Left forelimb (tissue), 1 donor: ENCODE measurements around the gene MORN1.

Experiments
- DNase-seq: peaks from one replicate; pipeline ENCODE4 v3.0.0-alpha.2; 2018; ENCODE audit warnings: low spot score

The MORN1 gene

DNA sequence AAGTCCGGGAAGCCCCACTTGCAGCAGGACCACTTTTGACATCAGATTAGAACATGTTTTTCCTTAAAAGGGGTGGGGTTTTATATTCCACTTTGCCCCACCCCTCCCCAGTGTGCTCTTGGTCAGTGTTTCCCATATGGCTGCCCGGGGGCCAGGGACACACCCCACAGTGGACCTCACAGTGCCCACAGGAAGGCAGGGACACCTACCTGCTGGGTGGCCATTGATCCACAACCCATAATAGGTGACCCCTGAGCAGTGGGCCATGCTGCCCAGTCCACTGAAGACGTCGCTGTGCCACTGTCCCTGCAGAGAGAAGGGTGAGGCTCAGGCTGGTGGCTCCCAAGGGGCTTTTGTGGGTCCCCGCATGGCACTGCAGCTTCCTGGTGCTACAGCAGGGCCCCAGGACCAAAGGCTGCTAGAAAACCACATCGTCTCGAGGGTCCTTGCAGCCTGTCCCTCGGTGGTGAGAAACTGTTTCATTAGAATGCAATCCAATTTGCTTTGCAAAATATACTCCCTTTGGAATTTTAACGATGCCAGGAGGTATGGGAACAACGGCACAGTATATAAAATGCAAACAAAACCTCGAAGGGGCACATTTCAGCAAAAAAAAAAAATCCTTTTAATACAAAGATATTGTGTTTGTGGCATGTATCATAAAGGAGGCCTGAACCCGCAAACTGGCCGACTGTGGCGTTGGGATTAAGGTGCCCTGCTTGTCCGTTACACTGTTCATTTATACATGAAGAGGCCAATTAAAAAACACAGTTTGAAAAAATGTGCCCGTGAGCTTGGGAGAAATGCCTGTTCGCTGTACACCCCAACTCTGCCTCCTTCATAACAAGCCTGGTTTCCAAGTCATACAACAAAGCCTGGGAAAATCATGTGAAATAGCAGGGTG, 16.9 kb downstream of the MORN1 start:
- peak; percentile 47 for DNase-seq

DNA sequence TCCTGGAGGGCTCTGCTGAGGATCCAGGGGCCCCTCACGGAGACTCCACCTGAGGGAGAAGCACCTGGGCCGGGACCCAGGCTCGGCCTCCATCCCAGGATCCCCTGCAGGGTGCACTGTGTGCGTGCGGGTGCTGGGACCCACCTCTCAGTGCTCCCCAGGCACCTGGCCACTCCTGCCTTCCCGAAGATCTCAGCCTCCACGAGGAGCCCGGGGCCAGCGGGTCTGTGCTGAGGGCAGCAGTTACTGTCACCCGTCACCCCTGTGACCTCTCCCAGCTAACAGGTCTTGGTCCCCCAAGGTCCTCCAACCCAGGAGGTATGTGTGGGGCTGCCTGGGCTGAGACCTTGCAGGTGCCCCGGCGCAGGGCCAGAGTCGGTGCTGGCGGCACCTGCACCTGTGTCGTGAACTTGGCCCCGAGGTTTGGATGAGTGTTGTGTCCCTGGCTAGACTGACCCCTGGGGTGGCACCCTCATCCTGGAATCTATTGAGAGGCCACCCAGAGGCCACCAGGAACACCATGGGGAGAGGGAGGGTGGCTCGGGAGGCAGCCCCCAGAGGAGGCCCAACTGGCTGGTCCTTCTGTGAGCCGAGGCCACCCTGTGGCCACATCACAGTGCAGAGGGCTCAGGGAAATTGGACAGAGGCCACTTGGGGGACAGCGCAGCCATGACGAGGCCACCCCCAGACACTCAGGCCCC, 17.7 kb downstream of the MORN1 start:
- peak; percentile 64 for DNase-seq

DNA sequence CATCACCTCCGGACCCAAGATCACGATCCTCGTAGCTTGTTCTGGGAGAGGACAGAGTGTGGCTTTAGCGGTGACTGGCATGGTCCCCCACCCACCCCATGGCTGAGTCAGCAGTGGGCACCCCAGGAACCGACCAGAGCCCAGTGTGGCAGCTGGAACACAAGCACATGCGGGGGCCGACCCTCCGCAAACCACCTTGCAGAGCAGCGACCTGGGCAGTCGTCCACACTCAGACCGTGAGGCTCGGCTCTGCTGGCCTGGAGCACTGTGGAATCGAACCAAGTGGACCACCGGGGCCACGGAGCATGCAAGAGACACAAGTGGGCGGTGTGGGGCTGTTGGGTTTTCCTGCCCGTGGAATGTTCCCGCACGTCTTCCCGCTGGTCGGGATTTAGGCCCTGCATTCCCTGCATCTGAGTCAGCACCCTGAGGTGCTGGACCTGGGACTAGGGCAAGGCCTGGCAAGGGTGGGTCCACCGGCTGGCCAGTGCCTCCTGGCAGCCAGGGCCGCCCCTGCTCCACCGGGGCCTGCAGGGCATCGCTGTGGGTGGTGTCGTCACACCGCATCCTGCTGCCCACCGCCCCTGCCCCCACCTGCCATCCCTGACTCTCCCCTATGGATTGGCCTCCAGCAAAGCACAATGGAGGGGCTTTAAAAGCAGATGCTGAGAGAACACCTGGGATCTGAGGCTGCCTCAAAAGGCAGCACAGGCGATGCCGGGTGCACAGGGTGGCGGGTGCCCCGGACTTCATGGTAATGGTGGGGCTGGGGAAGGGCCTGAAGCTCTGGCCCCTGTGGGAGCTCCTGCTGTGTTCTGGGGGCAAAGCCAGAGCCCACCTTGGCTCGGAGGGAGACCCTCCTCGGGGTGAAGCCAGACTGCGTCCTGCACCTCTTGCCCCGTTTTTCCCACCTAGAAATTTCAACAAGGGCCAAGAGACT, 18.5 kb downstream of the MORN1 start:
- DNase-seq = peak; percentile 63

DNA sequence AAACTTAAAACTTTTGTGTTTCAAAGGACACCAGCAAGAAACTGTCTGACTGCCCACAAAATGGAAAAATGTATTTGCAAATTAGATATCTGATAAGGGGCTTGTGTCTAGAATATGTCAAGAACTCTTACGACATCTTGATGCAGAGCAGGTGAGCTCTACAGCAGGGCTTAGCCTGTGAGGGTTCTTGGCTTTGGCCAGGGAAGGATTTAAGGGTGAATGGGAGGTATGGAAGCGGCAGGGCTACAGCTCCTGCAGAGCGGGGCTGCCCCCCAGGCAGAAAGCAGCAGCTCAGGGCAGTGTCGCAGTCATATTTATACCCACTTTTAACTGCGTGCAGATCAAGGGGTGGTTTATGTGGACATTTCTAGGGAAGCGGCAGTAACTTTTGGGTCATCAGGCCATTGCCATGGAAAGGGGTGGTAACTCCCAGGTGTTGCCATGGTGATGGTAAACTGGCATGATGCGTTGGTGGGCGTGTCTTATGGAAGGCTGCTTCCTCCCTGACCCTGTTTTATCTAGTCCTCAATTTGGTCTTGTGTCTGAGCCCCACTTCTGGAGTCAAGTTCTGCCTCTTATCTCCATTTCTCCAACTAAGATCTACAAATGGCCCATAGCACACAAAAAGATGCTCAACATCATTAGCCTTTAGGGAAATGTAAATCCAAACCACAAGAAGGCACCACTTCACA, 23.2 kb downstream of the MORN1 start:
- DNase-seq = peak; percentile 31

DNA sequence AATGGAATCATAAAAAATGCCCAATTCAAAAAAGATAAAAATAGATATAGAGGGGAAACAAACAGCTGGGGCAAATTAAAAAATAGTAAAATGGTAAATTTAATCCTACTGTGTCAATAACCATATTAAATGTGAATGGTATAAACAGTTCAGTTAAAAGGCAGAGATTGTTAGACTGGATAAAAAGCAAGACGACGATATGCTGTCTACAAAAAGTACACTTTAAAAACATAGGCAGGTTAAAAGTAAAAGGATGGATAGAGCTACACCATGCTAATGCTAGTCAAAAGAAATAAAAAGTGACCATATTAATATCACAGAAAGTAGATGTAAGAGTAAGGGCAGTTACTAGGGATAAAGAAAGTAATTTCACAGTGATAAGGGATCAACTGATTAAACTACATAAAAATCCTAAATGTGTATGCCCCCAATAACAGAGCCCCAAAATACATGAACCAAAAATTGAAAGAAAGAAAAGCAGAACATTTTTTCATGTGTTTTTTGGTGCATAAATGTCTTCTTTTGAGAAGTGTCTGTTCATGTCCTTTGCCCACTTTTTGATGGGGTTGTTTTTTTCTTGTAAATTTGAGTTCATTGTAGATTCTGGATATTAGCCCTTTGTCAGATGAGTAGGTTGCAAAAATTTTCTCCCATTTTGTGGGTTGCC, 27.4 kb downstream of the MORN1 start:
- DNase-seq = no peak

DNA sequence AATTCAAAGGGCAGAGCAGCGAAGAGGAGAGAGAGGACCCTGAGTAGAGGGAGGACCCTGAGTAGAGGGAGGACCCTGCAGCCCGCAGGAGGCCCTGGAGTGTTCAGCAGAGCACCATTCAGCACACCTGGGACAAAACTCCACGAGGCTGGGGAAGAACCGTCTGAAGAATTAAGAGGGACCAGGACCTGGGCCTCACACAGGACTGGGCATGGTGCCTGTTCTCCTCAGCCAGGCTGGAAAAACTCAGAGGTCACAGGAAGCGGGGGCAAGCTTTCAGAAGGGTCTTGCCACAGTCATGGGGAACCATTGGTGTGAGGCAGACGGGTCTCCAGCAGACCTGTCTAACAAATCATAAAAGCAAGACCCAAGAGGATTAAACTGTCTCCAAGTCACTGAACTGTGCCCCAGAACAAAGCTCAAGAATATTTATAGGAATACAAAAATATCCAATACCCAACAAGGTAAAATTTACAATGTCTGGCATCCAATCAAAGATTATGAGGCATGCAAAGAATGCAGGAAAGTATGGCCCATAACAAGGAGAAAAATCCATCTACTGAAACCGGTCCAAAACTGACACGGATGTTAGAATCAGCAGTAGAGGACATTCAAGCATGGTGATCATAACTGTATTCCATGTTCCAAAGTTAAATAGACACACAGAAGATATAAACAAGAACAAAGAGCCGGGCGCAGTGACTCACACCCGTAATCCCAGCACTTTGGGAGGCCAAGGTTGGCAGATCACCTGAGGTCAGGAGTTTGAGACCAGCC, 30.6 kb downstream of the MORN1 start:
- no peak for DNase-seq

DNA sequence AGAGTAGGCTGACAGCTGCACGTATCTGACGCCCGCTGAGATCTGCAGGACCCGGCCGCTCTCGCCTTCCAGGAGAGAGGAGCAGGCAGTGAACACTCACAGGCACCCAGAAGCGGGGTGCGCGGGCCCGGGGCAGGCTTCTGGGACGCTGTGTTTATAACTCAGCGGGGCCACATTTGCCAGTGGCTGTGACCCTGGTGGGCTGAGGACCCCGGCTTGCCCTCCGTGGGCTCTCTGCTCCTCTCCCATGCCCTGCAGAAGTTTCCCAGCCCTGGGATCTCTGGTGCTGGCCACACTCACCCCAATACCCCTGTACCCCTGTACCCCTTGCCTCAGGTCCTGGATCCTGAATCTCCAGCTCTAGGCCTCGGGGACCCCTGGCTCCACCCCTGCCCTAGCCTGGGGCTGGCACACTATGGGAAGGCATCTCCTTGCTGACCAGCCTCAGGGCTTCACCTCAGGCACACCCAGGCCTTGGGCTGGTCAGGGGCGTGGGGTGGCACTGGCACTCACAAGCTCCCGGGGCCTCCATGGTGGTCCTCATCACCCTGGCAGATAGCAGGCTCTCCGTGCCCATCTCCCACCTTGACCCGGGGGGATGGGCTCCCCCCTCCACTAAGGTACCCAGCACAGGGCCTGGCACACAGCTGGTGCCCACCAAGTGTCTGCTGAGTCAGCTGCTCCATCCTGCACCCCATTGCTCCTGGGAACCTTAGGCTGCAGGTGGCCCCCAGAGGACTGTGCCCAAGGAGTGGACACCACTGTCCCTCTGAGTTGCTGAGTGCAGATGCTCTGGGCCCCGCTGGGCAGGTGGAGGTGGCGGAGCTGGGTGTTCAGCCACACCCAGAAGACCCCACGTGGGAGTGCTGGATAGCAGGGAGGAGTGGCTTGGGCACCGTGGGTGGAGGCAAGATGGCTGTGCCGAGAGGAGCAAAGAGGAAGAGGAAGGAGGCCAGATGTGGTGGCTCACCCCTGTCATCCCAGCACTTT, 32.4 kb downstream of the MORN1 start:
- no peak for DNase-seq

DNA sequence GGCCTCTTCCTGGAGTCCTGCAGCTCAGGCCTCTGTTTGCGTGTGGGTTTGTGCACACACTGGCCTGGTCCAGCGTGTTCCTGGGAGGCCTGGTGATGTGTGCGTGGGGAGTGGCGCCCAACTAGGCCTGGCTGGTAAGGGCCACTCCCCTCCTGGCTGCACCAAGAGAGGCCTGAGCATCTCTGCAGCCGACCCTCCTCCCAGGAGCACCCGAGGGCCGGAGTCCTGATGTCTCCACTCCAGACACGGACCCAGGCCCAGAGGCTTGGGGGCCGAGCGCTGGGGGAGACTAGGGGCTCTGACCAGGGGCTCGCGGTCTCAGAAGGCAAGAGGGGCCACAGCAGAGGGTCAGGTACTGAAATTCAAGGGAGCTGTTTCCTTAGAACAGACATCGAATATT, 33.3 kb downstream of the MORN1 start:
- DNase-seq = no peak

DNA sequence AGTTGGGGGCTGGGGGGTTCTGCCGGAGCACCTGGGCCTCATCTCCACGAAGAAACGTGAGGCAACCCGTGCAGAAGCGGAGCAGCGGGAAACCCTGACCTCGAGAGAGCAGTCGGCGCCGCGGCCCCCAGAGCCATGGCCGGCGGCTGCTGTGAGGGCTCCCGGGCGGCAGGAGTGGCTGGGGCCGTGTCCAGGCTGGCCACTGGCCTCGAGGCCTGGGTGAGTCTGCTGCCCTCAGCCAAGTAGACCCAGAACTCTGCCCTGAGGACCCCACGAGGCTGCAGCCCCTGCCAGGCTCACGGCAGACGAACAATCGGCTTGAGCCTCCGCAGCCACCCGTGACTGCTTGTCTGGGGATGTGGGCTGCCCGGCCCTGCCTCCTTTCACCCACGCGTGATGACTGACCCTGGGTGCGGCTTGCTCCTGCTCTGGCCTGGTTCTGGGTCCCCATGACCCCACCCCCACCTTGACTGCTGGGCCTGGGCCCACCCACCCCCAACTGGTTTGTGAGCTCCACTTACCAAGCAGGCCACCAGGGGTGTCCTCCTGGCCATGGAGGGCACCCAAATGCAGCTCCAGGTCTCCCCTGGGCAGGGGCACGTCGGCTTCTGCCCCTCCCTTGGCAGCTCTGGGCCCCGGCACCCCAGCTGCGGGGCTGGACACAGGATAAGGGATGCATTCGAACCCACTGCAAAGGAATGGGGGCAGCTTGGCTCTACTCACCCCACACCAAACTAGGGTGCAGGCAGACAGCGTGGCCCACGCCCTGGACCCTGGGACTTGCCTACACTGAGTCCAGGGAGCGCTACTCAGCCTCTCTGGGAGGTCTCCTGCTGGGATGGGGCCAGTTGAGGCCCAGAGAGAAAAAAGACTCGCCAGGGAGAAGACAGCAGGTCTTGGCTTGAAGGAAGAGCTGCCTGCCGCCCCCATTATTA, 34.2 kb downstream of the MORN1 start:
- DNase-seq = no peak

DNA sequence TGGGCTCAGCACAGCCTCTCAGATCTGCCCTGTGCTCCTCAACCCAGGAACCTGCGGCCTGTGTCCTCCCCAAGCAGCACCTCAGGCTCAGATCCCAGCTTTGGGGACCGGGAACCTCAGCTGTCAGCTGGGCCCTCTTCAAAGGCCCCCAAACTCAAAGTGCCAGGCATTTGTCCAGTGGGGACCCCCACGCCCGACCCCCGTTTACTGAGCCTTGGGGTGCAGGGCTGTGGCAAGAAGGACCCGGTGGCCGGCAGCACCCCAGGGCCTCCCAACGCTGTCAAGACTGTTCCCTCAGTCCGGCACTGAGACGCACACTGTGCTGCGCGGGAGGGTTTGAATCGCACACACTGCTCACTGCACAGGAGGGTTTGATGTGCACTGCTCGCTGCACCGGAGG, 35.0 kb downstream of the MORN1 start:
- no peak for DNase-seq

DNA sequence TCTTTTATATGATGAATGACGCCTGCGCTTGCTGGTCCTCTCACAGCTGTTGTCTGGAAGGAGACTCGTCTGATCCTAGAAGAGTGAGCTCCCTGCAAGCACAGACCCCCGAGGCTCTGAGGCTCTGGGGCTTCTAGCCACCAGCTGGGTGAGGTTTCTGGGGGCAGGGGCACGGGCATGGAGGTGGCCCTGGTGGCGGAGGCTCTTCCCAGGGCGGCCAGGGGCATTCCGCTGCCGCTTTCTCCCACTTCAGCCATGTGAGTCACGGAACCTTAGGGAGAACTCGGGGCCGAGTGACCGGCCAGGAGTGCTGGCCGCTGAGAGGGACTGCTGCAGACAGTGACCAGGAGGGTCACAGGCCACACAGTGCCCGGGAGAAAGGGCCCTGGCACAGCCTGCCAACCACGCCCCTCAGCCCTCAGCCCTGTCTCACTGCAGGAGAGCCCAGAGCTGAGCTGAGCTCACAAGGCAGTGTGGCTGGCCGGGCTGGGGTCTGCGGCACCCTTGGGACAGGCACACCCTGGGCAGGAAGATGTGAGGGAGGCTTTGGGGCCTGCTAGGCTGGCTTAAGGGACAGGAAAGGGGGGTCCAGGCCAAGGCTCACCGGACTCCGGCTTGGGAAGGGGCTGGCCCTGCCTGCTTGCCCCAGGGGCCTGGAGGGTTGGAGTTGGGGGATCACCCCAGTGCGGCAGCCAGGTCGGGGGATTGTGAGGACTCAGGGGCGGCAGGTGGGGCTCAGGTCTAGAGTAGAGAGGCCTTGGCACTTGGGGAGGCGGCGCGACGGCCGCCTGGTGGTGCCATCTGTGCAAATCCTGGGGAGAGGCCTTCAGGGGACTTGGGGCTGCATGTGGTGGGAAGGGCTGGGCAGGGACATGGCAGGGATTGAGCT, 35.7 kb downstream of the MORN1 start:
- DNase-seq = no peak

DNA sequence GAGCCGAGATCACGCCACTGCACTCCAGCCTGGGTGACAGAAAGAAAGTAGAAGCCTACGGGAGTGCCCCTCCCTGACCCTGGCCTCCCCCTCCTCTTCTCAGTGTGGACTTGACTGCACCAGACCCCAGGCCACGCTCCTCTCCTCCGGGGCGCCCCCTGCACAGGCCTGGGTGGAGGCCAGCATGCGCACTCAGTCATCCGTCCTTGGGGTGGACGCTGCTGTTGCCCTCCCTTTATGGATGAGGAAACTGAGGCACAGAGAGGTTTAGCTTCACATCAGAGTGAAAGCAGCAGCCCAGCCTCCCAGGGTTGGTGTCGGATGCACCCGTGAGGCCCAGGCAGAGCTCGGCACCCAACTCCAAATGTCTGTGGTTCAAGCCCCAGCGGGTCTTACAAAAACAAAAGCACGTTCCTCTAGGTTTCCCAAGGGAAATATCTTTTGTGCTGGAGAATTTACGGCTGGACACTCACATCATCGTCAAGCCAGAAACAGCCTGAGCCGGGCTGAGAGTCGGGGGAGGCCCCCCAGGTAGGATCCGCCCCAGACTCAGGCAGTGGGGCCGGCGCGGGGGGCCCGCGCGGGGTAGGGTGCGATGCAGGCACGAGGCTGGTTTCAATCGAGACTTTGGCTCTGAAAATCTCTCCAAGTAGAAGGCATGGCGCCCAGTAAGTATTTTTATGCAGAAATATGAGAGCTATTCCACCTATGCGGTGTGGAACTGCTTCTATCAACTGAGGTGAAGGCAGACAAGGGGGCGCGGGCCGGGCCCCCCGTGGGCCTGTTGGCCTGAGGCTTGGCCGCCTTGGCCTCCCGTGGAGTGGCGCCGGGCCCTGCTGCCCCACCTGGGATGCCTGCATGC, 36.6 kb downstream of the MORN1 start:
- DNase-seq = no peak

DNA sequence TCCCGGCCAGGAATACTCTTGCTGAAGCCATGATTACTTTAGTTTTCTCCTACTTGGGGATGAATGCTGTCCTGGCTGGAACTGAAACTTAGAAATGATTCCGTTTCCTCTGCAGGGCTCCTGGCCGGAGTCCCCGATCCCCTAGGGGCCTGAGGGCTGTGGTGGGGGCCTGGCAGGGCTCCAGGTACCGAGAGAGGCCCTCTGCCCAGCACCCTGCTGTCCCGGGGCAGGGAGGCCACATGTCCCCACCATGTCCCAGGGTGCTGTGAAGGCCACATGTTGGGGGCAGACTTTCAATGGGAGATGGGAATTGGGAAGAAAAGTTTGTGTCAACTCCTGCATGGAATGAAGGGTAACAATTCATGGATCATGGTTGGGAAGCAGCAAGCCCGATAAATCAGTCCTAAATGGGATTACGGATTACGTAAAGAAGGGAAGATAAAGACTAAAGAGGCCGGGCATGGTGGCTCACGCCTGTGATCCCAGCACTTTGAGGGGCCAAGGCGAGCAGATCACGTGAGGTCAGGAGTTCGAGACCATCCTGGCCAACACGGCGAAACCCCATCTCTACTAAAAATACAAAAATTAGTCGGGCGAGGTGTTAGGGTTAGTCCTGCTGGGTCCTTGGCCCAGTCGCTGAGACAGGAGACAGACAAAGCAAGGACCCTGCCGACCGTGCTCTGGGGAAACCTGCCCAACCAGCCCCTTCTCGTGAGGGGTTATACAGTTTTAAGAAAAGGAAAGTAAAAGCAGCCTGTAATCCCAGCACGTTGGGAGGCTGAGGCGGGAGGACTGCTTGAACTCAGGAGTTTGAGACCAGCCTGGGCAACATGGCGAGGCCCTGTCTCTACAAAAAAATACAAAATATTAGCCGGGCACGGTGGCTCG, 37.6 kb downstream of the MORN1 start:
- no peak for DNase-seq

DNA sequence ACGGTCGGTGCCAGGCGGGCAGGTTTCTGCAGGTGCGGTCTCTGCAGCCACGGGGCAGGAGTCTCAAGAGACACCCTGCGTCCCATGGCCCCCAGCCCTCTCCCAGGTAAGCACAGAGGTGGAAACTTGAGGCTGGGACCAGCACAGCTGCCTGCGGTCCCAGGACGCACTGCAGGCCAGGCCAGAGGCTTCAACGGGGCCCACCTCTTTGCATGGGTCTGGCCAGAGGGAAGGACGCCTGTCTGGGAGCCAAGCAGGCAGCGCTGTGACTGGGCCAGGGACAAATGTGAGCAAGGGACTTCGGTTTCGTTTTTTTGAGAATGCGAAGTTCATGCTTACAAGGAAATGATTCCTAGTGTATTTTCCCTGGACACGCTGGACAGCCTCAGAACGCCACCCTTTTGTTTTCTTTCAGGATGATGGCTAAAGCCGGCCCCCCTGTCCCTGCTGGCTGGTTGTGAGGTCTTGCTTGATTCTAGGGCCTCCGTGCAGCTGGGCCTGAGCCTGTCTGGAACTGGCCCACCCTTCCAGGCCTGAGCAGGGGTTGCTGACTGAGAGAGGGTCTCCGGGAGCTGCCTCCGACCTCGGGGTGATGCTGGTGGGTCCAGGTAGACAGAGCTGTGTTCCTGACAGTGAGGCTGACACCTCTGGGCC, 38.3 kb downstream of the MORN1 start:
- no peak for DNase-seq
